Measurements from ENCODE around the gene MAP1LC3B2. TPM values are rescaled to one million over a fixed set of nuclear protein-coding genes. Genes with fewer than 3 reads are reported as not detected.

Gene MAP1LC3B2
- polyA plus RNA-seq, 1 of the 3 experiments (the other 2 are of a cell fraction) = 0.76 TPM

DNA sequence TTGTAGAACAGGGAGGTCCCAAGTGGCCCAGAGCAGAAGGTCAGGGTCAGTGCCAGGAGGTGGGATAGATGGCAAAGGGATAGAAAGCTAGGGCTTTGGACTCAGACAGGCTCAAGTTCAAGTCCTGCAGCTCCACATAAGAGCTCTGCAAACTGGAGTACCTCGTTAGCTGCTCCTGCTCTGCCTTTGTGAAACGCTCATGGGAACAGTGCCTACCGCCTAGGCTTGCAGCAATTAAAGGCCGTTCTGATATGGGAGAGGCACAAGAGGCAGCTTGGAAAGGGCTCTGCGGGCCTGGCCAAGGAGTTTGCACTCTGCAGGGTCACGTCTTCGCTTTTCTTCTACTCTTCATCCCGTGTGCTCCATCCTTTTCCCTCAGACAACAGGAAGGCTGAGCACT lies 54.1 kb downstream of the MAP1LC3B2 start:
- Histone ChIP-seq H3K27me3 (ENCODE audit: insufficient read depth) (no peaks in the 10 kb centered on the region), H3K4me1 (ENCODE audit: control insufficient read depth in 1 of 2, insufficient read depth in 2 of 2, low read depth in 1 of 2, low read length in 1 of 2) (no peaks in the 10 kb centered on the region; a peak in 1 of 4 replicates), H3K4me2 (no peak overlapping the region), H3K36me3 (replicated peaks in 1 of 2; ENCODE audit: control insufficient read depth in 1 of 2, insufficient read depth in 2 of 2, low read length in 1 of 2) (no peaks in the 10 kb centered on the region), H3K4me3 (ENCODE audit: low read depth in 2 of 2, low read length in 1 of 2) (no peak overlapping the region), H2AFZ (ENCODE audit: low read depth) (no peak overlapping the region), H3K9ac (no peak overlapping the region), H3K9me2 (no peaks in the 10 kb centered on the region), H3F3A (replicated peaks; ENCODE audit: insufficient read depth) (no peaks in the 10 kb centered on the region), H3K27ac (ENCODE audit: low read depth in 2 of 2, low read length in 1 of 2) (no peak overlapping the region), H4K20me1 (ENCODE audit: insufficient read depth) (no peaks in the 10 kb centered on the region), H3K9me3 (no peaks in the 10 kb centered on the region), H3K79me2 (ENCODE audit: insufficient read depth) (no peaks in the 10 kb centered on the region)
- ChIA-PET POLR2A (no interaction called here), CTCF (interaction anchor here (1.3 kb wide), 1 partner anchor 13 kb away, joined by 4 read pairs; no protein-coding TSS in a partner anchor)
- WGBS (ENCODE audit: low lambda C conversion rate) = 83% methylated on average over 7 of the region's 8 CpGs
- TF ChIP-seq NRF1 (IDR thresholded peaks at IDR 0.05; ENCODE audit: low read depth, low read length) (no peak), RFX5 (IDR thresholded peaks at IDR 0.05; ENCODE audit: low read length) (no peak), SMC3 (IDR thresholded peaks at IDR 0.05; ENCODE audit: low read depth, low read length) (no peak), NFIC (IDR thresholded peaks at IDR 0.05; ENCODE audit: borderline replicate concordance) (no peak), FOXM1 (IDR thresholded peaks at IDR 0.05; ENCODE audit: low read depth) (no peak), POLR2AphosphoS5 (IDR thresholded peaks at IDR 0.05; ENCODE audit: low read depth, low read length) (no peak), MEF2A (IDR thresholded peaks at IDR 0.05; ENCODE audit: borderline replicate concordance, low read depth) (no peak), FOSL2 (IDR thresholded peaks at IDR 0.05; ENCODE audit: borderline replicate concordance, low read depth) (no peak), TCF12 (IDR thresholded peaks at IDR 0.05) (no peak), RCOR1 (IDR thresholded peaks at IDR 0.05; ENCODE audit: low read length) (no peak), JUND (IDR thresholded peaks at IDR 0.05) (no peak), CHD2 (IDR thresholded peaks at IDR 0.05; ENCODE audit: low read length, partially characterized antibody) (no peak)
- TF ChIP-seq, protein P1, sequence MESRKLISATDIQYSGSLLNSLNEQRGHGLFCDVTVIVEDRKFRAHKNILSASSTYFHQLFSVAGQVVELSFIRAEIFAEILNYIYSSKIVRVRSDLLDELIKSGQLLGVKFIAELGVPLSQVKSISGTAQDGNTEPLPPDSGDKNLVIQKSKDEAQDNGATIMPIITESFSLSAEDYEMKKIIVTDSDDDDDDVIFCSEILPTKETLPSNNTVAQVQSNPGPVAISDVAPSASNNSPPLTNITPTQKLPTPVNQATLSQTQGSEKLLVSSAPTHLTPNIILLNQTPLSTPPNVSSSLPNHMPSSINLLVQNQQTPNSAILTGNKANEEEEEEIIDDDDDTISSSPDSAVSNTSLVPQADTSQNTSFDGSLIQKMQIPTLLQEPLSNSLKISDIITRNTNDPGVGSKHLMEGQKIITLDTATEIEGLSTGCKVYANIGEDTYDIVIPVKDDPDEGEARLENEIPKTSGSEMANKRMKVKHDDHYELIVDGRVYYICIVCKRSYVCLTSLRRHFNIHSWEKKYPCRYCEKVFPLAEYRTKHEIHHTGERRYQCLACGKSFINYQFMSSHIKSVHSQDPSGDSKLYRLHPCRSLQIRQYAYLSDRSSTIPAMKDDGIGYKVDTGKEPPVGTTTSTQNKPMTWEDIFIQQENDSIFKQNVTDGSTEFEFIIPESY (IDR thresholded peaks at IDR 0.05; ENCODE audit: borderline replicate concordance, low read depth) = no peak
- TF ChIP-seq, protein P2, sequence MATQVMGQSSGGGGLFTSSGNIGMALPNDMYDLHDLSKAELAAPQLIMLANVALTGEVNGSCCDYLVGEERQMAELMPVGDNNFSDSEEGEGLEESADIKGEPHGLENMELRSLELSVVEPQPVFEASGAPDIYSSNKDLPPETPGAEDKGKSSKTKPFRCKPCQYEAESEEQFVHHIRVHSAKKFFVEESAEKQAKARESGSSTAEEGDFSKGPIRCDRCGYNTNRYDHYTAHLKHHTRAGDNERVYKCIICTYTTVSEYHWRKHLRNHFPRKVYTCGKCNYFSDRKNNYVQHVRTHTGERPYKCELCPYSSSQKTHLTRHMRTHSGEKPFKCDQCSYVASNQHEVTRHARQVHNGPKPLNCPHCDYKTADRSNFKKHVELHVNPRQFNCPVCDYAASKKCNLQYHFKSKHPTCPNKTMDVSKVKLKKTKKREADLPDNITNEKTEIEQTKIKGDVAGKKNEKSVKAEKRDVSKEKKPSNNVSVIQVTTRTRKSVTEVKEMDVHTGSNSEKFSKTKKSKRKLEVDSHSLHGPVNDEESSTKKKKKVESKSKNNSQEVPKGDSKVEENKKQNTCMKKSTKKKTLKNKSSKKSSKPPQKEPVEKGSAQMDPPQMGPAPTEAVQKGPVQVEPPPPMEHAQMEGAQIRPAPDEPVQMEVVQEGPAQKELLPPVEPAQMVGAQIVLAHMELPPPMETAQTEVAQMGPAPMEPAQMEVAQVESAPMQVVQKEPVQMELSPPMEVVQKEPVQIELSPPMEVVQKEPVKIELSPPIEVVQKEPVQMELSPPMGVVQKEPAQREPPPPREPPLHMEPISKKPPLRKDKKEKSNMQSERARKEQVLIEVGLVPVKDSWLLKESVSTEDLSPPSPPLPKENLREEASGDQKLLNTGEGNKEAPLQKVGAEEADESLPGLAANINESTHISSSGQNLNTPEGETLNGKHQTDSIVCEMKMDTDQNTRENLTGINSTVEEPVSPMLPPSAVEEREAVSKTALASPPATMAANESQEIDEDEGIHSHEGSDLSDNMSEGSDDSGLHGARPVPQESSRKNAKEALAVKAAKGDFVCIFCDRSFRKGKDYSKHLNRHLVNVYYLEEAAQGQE (IDR thresholded peaks at IDR 0.05; ENCODE audit: low read depth, low read length) = no peak
- TF ChIP-seq, protein P3, sequence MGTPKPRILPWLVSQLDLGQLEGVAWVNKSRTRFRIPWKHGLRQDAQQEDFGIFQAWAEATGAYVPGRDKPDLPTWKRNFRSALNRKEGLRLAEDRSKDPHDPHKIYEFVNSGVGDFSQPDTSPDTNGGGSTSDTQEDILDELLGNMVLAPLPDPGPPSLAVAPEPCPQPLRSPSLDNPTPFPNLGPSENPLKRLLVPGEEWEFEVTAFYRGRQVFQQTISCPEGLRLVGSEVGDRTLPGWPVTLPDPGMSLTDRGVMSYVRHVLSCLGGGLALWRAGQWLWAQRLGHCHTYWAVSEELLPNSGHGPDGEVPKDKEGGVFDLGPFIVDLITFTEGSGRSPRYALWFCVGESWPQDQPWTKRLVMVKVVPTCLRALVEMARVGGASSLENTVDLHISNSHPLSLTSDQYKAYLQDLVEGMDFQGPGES (IDR thresholded peaks at IDR 0.05; ENCODE audit: low read depth, low read length) = no peak
- TF ChIP-seq, protein P4, sequence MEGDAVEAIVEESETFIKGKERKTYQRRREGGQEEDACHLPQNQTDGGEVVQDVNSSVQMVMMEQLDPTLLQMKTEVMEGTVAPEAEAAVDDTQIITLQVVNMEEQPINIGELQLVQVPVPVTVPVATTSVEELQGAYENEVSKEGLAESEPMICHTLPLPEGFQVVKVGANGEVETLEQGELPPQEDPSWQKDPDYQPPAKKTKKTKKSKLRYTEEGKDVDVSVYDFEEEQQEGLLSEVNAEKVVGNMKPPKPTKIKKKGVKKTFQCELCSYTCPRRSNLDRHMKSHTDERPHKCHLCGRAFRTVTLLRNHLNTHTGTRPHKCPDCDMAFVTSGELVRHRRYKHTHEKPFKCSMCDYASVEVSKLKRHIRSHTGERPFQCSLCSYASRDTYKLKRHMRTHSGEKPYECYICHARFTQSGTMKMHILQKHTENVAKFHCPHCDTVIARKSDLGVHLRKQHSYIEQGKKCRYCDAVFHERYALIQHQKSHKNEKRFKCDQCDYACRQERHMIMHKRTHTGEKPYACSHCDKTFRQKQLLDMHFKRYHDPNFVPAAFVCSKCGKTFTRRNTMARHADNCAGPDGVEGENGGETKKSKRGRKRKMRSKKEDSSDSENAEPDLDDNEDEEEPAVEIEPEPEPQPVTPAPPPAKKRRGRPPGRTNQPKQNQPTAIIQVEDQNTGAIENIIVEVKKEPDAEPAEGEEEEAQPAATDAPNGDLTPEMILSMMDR (IDR thresholded peaks at IDR 0.05) = no peak
- TF ChIP-seq, protein P5, sequence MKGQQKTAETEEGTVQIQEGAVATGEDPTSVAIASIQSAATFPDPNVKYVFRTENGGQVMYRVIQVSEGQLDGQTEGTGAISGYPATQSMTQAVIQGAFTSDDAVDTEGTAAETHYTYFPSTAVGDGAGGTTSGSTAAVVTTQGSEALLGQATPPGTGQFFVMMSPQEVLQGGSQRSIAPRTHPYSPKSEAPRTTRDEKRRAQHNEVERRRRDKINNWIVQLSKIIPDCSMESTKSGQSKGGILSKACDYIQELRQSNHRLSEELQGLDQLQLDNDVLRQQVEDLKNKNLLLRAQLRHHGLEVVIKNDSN (IDR thresholded peaks at IDR 0.05; ENCODE audit: borderline replicate concordance, low read depth) = no peak
- TF ChIP-seq, protein P6, sequence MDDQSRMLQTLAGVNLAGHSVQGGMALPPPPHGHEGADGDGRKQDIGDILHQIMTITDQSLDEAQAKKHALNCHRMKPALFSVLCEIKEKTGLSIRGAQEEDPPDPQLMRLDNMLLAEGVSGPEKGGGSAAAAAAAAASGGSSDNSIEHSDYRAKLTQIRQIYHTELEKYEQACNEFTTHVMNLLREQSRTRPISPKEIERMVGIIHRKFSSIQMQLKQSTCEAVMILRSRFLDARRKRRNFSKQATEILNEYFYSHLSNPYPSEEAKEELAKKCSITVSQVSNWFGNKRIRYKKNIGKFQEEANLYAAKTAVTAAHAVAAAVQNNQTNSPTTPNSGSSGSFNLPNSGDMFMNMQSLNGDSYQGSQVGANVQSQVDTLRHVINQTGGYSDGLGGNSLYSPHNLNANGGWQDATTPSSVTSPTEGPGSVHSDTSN (IDR thresholded peaks at IDR 0.05) = no peak
- no peak for DNase-seq

Measured in SK-N-SH (cell line).